HCT116 (cell line): Measurements from ENCODE around the gene AUTS2.

Source experiments
- CTCF ChIP-seq, 3 experiments: fragments of 200-600 bp in 1 of 3; sonication (generic) in 1 of 3; IDR thresholded peaks in 2 of 3; conservative IDR thresholded peaks in 1 of 3; 2 replicates each; pipeline ENCODE4 v1.5.1; 2012 to 2017; ENCODE audit warnings: low read depth in 2 of 3, low read length in 2 of 3, antibody characterized with exemption in 1 of 3, borderline replicate concordance in 1 of 3, control low read depth in 1 of 3, mild to moderate bottlenecking in 1 of 3, mixed read lengths in 1 of 3, mixed run types in 1 of 3, moderate library complexity in 1 of 3; ENCODE audit not compliant: insufficient read depth in 1 of 3
- EZH2 ChIP-seq: fragments of 200-600 bp; sonication (generic); IDR thresholded peaks from 2 replicates; pipeline ENCODE4 v1.6.1; 2017; ENCODE audit warnings: antibody characterized with exemption, mixed run types
- POLR2A ChIP-seq: IDR thresholded peaks from 2 replicates; pipeline ENCODE4 v1.7.0; 2011; ENCODE audit warnings: borderline replicate concordance; ENCODE audit not compliant: insufficient read depth, insufficient read length; ENCODE audit errors: extremely low read depth
- SP1 ChIP-seq: IDR thresholded peaks from 2 replicates; pipeline ENCODE4 v1.6.1; 2012; ENCODE audit warnings: low read depth
- TCF7L2 ChIP-seq: IDR thresholded peaks from 2 replicates; pipeline ENCODE4 v1.7.0; 2011; ENCODE audit warnings: borderline replicate concordance, inconsistent platforms; ENCODE audit not compliant: insufficient read depth, insufficient read length; ENCODE audit errors: extremely low read depth
- YY1 ChIP-seq: IDR thresholded peaks from 2 replicates; pipeline ENCODE4 v1.6.1; 2011; ENCODE audit warnings: low read length, low read depth, moderate library complexity, mild to moderate bottlenecking; ENCODE audit not compliant: insufficient replicate concordance; ENCODE audit errors: extremely low read depth
- ZNF274 ChIP-seq: fragments of 200-500 bp; sonication (Bioruptor generic); IDR thresholded peaks from 2 replicates; pipeline ENCODE4 v1.6.1; 2014; ENCODE audit warnings: mild to moderate bottlenecking, low read depth, low read length, inconsistent platforms

GRCh38 chr7:70177166-70177565, 578.9 kb downstream of the AUTS2 start:
- no peak for TF ChIP-seq TCF7L2
- no peak for TF ChIP-seq CTCF (IDR thresholded peaks at IDR 0.05 in 2 of 3, conservative IDR thresholded peaks at IDR 0.05 in 1 of 3; ENCODE audit: borderline replicate concordance in 1 of 3, insufficient read depth in 1 of 3, low read depth in 2 of 3, low read length in 2 of 3)
- TF ChIP-seq YY1: no peak
- no peak for TF ChIP-seq SP1
- no peak for TF ChIP-seq EZH2
- TF ChIP-seq ZNF274: no peak
- TF ChIP-seq POLR2A: no peak
